ENCODE results near the gene ITPK1.

ITPK1 gene

DNA sequence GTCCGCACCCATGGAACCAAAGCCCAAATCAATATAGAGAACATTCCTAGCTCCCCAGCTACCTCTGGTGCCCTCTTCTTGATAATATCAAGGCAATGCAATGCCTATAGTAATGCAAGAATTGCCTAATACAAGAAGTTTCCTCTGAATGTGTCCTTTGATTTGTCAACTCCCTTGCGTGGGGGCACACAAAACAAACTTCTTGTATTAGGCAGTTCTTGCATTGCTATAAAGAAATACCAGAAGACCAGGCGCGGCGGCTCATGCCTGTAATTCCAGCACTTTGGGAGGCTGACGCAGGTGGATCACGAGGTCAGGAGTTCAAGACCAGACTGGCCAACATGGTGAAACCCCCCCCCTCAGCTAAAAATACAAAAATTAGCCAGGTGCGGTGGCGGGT, 10.4 kb upstream of the ITPK1 start:
- TF ChIP-seq, protein P1, sequence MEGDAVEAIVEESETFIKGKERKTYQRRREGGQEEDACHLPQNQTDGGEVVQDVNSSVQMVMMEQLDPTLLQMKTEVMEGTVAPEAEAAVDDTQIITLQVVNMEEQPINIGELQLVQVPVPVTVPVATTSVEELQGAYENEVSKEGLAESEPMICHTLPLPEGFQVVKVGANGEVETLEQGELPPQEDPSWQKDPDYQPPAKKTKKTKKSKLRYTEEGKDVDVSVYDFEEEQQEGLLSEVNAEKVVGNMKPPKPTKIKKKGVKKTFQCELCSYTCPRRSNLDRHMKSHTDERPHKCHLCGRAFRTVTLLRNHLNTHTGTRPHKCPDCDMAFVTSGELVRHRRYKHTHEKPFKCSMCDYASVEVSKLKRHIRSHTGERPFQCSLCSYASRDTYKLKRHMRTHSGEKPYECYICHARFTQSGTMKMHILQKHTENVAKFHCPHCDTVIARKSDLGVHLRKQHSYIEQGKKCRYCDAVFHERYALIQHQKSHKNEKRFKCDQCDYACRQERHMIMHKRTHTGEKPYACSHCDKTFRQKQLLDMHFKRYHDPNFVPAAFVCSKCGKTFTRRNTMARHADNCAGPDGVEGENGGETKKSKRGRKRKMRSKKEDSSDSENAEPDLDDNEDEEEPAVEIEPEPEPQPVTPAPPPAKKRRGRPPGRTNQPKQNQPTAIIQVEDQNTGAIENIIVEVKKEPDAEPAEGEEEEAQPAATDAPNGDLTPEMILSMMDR (IDR thresholded peaks at IDR 0.05; ENCODE audit: low read length, missing control alignments), result no peak
- no peak overlapping the region for H3K4me3 ChIP-seq (replicated peaks; ENCODE audit: low read depth, low read length)
- DNase-seq (ENCODE audit: low read depth), result no peak

DNA sequence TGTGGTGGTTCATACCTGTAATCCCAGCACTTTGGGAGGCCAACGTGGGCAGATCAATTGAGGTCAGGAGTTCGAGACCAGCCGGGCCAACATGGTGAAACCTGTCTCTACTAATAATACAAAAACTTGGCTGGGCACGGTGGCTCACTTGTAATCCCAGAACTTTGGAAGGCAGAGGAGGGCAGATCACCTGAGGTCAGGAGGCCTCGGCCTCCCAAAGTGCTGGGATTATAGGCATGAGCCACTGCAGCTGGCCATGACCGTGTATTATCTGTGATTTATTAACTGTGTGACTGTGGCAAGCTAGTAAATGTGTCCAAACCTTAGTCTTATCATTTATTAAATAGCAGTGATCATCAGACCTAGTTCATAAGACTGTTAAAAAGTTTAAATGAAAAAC, 7.1 kb upstream of the ITPK1 start:
- DNase-seq (ENCODE audit: low read depth), result no peak
- TF ChIP-seq, protein P1 (IDR thresholded peaks at IDR 0.05; ENCODE audit: low read length, missing control alignments), result no peak
- no peak overlapping the region for H3K4me3 ChIP-seq (replicated peaks; ENCODE audit: low read depth, low read length)

DNA sequence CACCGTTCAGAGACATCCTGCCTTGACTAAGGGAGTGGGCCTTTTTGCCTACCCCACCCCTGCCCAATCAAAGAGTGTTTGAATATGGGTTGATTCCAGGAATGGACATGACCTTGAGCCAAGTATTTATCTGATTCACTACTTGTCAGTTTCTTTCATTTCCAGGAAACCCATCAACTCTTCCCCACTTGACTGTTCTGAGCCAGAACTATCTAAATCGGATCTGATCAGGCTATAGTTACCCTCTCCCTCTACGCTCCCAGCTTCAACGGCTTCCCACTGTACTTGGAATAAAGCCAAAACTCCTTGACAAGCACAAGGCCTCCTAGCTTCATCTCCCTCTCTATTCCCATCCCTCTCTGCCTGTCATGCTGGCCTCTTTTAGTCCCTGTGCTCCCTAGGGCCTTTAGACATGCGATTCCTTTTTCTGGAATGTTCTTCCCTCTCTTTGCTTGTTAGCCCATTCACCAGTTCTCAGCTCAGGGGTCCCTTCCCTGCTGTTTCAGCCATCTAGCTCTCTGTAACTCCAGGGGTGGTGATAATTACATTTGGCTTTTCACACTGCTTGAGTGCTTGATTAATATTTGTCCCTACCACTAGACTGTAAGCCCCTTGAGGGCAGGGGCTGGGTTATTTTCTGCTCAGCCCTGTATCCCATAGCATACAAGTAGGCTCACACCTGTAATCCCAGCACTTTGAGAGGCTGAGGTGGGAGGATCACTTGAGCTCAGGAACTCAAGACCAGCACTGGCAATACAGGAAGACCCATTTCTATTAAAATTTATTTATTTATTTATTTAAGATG, 5.5 kb upstream of the ITPK1 start:
- TF ChIP-seq, protein P1 (IDR thresholded peaks at IDR 0.05; ENCODE audit: low read length, missing control alignments), result no peak
- DNase-seq (ENCODE audit: low read depth), result no peak
- H3K4me3 ChIP-seq (replicated peaks; ENCODE audit: low read depth, low read length), result no peak overlapping the region

DNA sequence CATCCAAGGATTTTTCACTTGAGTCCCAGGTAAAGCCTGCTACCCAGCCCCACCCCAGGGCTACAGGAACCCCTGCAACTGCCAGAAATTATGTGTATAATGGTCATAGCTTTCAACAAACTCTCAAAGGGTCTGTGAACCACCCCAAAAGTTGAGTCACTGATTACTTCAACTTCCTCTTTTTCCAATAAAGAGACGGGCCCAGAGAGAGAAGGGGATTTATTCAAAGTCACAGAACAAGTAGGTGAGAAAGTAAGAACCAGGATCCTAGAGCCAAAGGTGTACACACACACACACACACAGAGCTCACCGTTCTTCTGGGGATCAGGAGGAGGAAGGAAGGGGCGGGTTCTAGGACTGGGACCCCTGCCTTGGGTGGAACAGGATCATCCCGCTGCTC, 4.8 kb upstream of the ITPK1 start:
- no peak overlapping the region for H3K4me3 ChIP-seq (replicated peaks; ENCODE audit: low read depth, low read length)
- TF ChIP-seq, protein P1 (IDR thresholded peaks at IDR 0.05; ENCODE audit: low read length, missing control alignments), result no peak
- DNase-seq (ENCODE audit: low read depth), result no peak

DNA sequence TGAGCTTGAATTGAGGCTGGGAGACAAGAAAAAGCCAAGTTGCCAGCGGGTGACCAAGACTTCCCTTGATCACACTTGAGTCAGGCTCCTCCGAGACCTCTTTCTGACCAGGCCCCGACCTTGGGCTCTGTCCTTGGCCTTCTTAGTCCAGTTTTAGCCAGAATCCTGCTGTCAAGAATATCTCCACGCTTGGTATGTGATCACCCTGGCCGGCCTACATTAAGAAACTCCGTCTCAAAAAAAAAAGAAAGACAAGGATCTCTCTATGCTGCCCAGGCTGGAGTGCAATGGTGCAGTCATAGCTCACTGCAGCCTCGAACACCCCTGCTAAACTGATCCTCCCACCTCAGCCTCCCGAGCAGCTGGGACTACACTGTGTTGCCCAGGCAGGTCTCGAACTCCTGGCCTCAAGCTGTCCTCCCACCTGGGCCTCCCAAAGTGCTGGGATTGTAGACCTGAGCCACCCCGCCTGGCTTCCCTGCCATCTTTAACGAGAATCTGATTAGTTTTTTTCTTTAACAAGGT, 1.0 kb upstream of the ITPK1 start:
- DNase-seq (ENCODE audit: low read depth), result no peak
- H3K4me3 ChIP-seq (replicated peaks; ENCODE audit: low read depth, low read length), result peak overlapping the region; percentile 67
- TF ChIP-seq, protein P1 (IDR thresholded peaks at IDR 0.05; ENCODE audit: low read length, missing control alignments), result no peak

DNA sequence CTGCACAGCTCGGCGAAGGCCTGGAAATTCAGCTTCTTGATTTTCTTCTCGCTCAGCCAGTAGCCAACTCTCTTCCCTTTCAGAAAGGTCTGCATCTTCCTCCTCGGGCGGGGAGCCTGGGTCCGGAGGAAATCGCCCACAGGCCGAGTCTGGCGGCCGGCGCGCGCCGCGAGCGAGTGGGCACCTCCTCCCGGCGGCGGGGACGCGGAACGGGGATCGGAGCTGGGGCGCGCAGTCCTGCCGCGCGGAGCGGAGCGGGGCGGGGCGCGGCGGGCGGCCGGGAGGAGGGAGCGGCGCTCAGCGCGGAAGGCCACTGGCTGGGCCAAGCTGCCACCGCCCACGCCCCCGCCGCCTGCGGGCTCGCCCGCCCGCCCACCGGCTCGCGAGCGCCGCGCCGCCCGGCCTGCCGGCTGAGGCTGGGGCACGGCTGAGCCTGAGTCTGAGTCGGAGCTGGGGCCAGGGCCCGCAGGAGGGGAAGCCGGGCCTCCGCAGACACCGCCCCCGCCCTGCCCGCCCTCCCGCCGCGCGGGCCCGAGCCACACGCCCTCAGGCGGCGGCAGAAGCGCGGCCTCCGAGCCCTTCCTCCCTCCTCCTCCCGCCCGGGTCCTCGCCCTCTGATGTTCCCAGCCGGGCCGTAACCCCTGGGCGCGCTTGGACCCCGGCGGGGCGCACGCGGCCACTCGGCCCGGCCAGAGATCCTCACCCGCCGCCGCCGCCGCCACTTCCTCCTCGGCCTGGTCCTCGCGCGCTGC, 480 bp downstream of the ITPK1 start:
- TF ChIP-seq, protein P1 (IDR thresholded peaks at IDR 0.05; ENCODE audit: low read length, missing control alignments), result no peak
- DNase-seq (ENCODE audit: low read depth), result peak; percentile 83

More for the DNA sequence above, 480 bp downstream of the ITPK1 start:
- H3K4me3 ChIP-seq (replicated peaks; ENCODE audit: low read depth, low read length), result peak overlapping the region; percentile 67

All from fibroblast of pulmonary artery (primary cell).